HepG2 (cell line): ENCODE data around the gene KIF22. TPM values are rescaled to one million over a fixed set of nuclear protein-coding genes. Genes with fewer than 3 reads are reported as not detected.

Source experiments
- ARID2 ChIP-seq: sonication (generic); formaldehyde crosslinking; IDR thresholded peaks from 2 replicates; pipeline ENCODE4 v1.8.1; 2022; ENCODE audit warnings: mild to moderate bottlenecking, missing genetic modification reagents, borderline replicate concordance
- BHLHE40 ChIP-seq: IDR thresholded peaks from 2 replicates; pipeline ENCODE4 v1.6.1; 2011; ENCODE audit warnings: low read length, improper control_type of control experiment
- CAMTA2 ChIP-seq: sonication (generic); formaldehyde crosslinking; IDR thresholded peaks from 2 replicates; pipeline ENCODE4 v1.4.0; 2020; ENCODE audit warnings: mild to moderate bottlenecking, missing genetic modification reagents, borderline replicate concordance
- CREM ChIP-seq, 2 experiments: sonication (generic) in 1 of 2; formaldehyde crosslinking in 1 of 2; IDR thresholded peaks; 2 replicates each; pipeline versions ENCODE4 v1.4.0 to v1.6.1; 2016 to 2020; ENCODE audit warnings: antibody characterized with exemption in 1 of 2, mild to moderate bottlenecking in 1 of 2, missing genetic modification reagents in 1 of 2
- GATA4 ChIP-seq: sonication (generic); IDR thresholded peaks from 2 replicates; pipeline ENCODE4 v1.6.1; 2016; ENCODE audit warnings: antibody characterized with exemption, low read depth, borderline replicate concordance
- HNF4G ChIP-seq, 2 experiments: sonication (generic) in 1 of 2; formaldehyde crosslinking in 1 of 2; IDR thresholded peaks; 2 replicates each; pipeline versions ENCODE4 v1.4.0 to v1.6.1; 2011 to 2020; ENCODE audit warnings: borderline replicate concordance in 2 of 2, low read depth in 2 of 2, mild to moderate bottlenecking in 2 of 2, low read length in 1 of 2, missing genetic modification reagents in 1 of 2, moderate library complexity in 1 of 2
- IKZF5 ChIP-seq: IDR thresholded peaks from 2 replicates; pipeline ENCODE4 v1.6.1; 2018; ENCODE audit warnings: missing genetic modification reagents, mild to moderate bottlenecking, missing compliant biosample characterization
- LCORL ChIP-seq, 2 experiments: fragments of 450-650 bp in 1 of 2; sonication (generic) in 1 of 2; formaldehyde crosslinking in 1 of 2; IDR thresholded peaks; 2 replicates each; pipeline versions ENCODE4 v1.5.0 to v1.6.1; 2017 to 2020; ENCODE audit warnings: antibody characterized with exemption in 1 of 2, missing genetic modification reagents in 1 of 2
- PRDM15 ChIP-seq: sonication (generic); formaldehyde crosslinking; IDR thresholded peaks from 2 replicates; pipeline ENCODE4 v1.4.0; 2020; ENCODE audit warnings: missing genetic modification reagents
- TFE3 ChIP-seq: IDR thresholded peaks from 2 replicates; pipeline ENCODE4 v1.6.1; 2016
- TGIF2 ChIP-seq: IDR thresholded peaks from 2 replicates; pipeline ENCODE4 v1.6.1; 2016; ENCODE audit warnings: control low read depth, missing compliant biosample characterization
- THAP7 ChIP-seq: sonication (generic); formaldehyde crosslinking; IDR thresholded peaks from 2 replicates; pipeline ENCODE4 v1.8.1; 2023; ENCODE audit warnings: mild to moderate bottlenecking, missing genetic modification reagents
- ZBTB10 ChIP-seq: sonication (generic); formaldehyde crosslinking; IDR thresholded peaks from 2 replicates; pipeline ENCODE4 v1.4.0; 2020; ENCODE audit warnings: missing genetic modification reagents, borderline replicate concordance
- ZBTB38 ChIP-seq: sonication (generic); formaldehyde crosslinking; IDR thresholded peaks from 2 replicates; pipeline ENCODE4 v1.5.1; 2020; ENCODE audit warnings: mild to moderate bottlenecking, missing genetic modification reagents
- ZBTB8A ChIP-seq: sonication (generic); formaldehyde crosslinking; IDR thresholded peaks from 2 replicates; pipeline ENCODE4 v1.4.0; 2020; ENCODE audit warnings: mild to moderate bottlenecking, low read depth, missing genetic modification reagents, borderline replicate concordance
- ZNF253 ChIP-seq: sonication (generic); formaldehyde crosslinking; IDR thresholded peaks from 2 replicates; pipeline ENCODE4 v1.8.0; 2022; ENCODE audit warnings: mild to moderate bottlenecking, missing genetic modification reagents, borderline replicate concordance
- ZNF382 ChIP-seq: sonication (generic); formaldehyde crosslinking; IDR thresholded peaks from 2 replicates; pipeline ENCODE4 v1.5.0; 2020; ENCODE audit warnings: missing genetic modification reagents, mild to moderate bottlenecking, borderline replicate concordance
- ZNF674 ChIP-seq: sonication (generic); formaldehyde crosslinking; IDR thresholded peaks from 2 replicates; pipeline ENCODE4 v1.5.0; 2020; ENCODE audit warnings: low read depth, mild to moderate bottlenecking, missing genetic modification reagents
- ZNF841 ChIP-seq: sonication (generic); formaldehyde crosslinking; IDR thresholded peaks from 2 replicates; pipeline ENCODE4 v1.8.1; 2023; ENCODE audit warnings: missing genetic modification reagents, borderline replicate concordance
- polyA plus RNA-seq, 8 experiments: library from polyadenylated mRNA; depleted of rRNA in 3 of 8; stranded (reverse) in 7 of 8; unstranded in 1 of 8; fragments of >200 nt; fragmentation: Illumina TruSeq in 4 of 8; extraction: Trizol in 4 of 8; gene quantifications; 2 replicates each; pipeline versions ENCODE4 v1.2.1 to v1.2.3, GENCODE V29; 2011 to 2016; ENCODE audit warnings: low read depth in 4 of 8, missing spikeins in 1 of 8, mixed read lengths in 1 of 8; ENCODE audit not compliant: insufficient read depth in 1 of 8
- total RNA-seq, 5 experiments: library from RNA; depleted of rRNA; stranded (reverse); fragments of >200 nt; fragmentation: Illumina TruSeq; extraction: Trizol; gene quantifications; 2 replicates each; pipeline ENCODE4 v1.2.3, GENCODE V29; 2016; ENCODE audit warnings: low read depth in 1 of 5

KIF22 gene
- total and polyA plus RNA-seq, 2 of the 13 experiments (the other 11 are each of a cell fraction or from before 2014, with no cell fraction given), result 95.8 to 118 TPM

GRCh38 chr16:29821643-29822115 lies 31.1 kb downstream of the KIF22 start (continued):
- TF ChIP-seq THAP7 (CRISPR knock-in tag) (no peak), TGIF2 (CRISPR knock-in tag) (0 out of 2 replicates have a peak, but pooled peaks have one; percentile 26), TFE3 (CRISPR knock-in tag) (no peak), ZNF674 (CRISPR knock-in tag) (no peak), ZNF841 (no peak), CAMTA2 (CRISPR knock-in tag) (no peak), CREM (IDR thresholded peaks at IDR 0.05) (no peak), CREM (CRISPR knock-in tag; IDR thresholded peaks at IDR 0.05) (no peak), ZNF382 (CRISPR knock-in tag) (no peak), IKZF5 (CRISPR knock-in tag) (peak; percentile 17; the same call in 1 of the 2 replicates), BHLHE40 (no peak), ZBTB38 (no peak), HNF4G (IDR thresholded peaks at IDR 0.05; ENCODE audit: borderline replicate concordance, low read depth, low read length) (0 out of 2 replicates have a peak, but pooled peaks have one; percentile 1), HNF4G (CRISPR knock-in tag; IDR thresholded peaks at IDR 0.05; ENCODE audit: borderline replicate concordance, low read depth) (no peak), GATA4 (peak; percentile 4; the same call in 1 of the 2 replicates), ZBTB10 (CRISPR knock-in tag) (no peak), LCORL (IDR thresholded peaks at IDR 0.05) (no peak), LCORL (CRISPR knock-in tag; IDR thresholded peaks at IDR 0.05) (no peak), ZBTB8A (no peak), ARID2 (CRISPR knock-in tag) (no peak), ZNF253 (CRISPR knock-in tag) (no peak), PRDM15 (CRISPR knock-in tag) (peak; percentile 6; the same call in 1 of the 2 replicates)
